HG03280 (cell line): ENCODE data around the gene PDIK1L.
"Not testable (repeated sequence)": the region's sequence is repeated elsewhere in the genome, so short reads cannot be mapped to it uniquely, and the experiment has no call there.

Experiments used
- ATAC-seq: cut with Tn5 transposase; IDR thresholded peaks from one replicate; pipeline ENCODE4 v1.9.1; 2021; ENCODE audit warnings: mild to moderate bottlenecking, moderate library complexity; ENCODE audit not compliant: unreplicated experiment

Gene PDIK1L

GRCh38 chr1:26089125-26089524 is 22.5 kb upstream of the PDIK1L start:
- ATAC-seq: no peak

- ATAC-seq: no peak
These were observed 20.7 kb upstream of the PDIK1L start for GRCh38 chr1:26090893-26091292.

- ATAC-seq: no peak
These were observed 19.2 kb upstream of the PDIK1L start for GRCh38 chr1:26092422-26092821.

GRCh38 chr1:26093569-26093968 is 18.1 kb upstream of the PDIK1L start:
- not testable (repeated sequence) for ATAC-seq

- no peak for ATAC-seq
These were observed 17.5 kb upstream of the PDIK1L start for GRCh38 chr1:26094076-26094669.

GRCh38 chr1:26094677-26095383 is 16.8 kb upstream of the PDIK1L start:
- no peak for ATAC-seq

- ATAC-seq: no peak
These were observed 15.2 kb upstream of the PDIK1L start for GRCh38 chr1:26096471-26096870.

- no peak for ATAC-seq
These were observed 13.9 kb upstream of the PDIK1L start for GRCh38 chr1:26097696-26098095.

GRCh38 chr1:26098602-26099001 is 13.0 kb upstream of the PDIK1L start:
- no peak for ATAC-seq

GRCh38 chr1:26099780-26100179 is 11.8 kb upstream of the PDIK1L start:
- no peak for ATAC-seq

GRCh38 chr1:26100204-26100603 is 11.4 kb upstream of the PDIK1L start:
- ATAC-seq: not testable (repeated sequence)

- ATAC-seq: no peak
These were observed 9.5 kb upstream of the PDIK1L start for GRCh38 chr1:26102119-26102518.

GRCh38 chr1:26102526-26102925 is 9.1 kb upstream of the PDIK1L start:
- no peak for ATAC-seq

GRCh38 chr1:26105226-26105548 is 6.4 kb upstream of the PDIK1L start:
- ATAC-seq: not testable (repeated sequence)

- ATAC-seq: no peak
These were observed 2.1 kb upstream of the PDIK1L start for GRCh38 chr1:26109229-26110164.

- peak; percentile 46 for ATAC-seq
These were observed 694 bp upstream of the PDIK1L start for GRCh38 chr1:26110731-26111529.

GRCh38 chr1:26112407-26112775 is 767 bp downstream of the PDIK1L start:
- ATAC-seq: no peak

- no peak for ATAC-seq
These were observed 2.7 kb downstream of the PDIK1L start for GRCh38 chr1:26114165-26114927.

- no peak for ATAC-seq
These were observed 8.4 kb downstream of the PDIK1L start for GRCh38 chr1:26119892-26120608.
